Putamen (tissue), 1 donor: ENCODE measurements around the gene CCR5AS.
"Not testable (repeated sequence)": the region's sequence is repeated elsewhere in the genome, so short reads cannot be mapped to it uniquely, and the experiment has no call there.

Experiments
- DNase-seq: peaks from one replicate; pipeline ENCODE4 v3.0.0-alpha.2; 2016; ENCODE audit warnings: low spot score

Gene CCR5AS

DNA sequence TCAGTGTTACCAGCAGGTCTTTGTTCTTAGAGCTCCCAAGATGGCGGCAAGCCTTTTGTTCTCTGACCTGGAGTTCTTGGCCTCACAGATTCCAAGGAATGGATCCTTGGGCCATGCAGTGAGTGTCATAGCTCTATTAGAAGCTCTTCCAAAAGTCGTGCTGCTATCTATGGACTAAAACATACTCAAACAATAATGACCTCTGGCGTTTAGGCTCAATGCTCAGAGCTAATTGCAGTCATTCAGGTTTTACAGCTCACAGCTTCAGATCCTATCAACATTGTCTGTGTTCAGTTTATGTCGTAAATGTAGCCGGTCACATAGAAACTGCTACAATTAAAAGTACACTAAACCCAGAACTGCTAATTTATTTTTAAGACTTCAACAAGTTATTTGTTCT lies 22.4 kb upstream of the CCR5AS start:
- DNase-seq: no peak

DNA sequence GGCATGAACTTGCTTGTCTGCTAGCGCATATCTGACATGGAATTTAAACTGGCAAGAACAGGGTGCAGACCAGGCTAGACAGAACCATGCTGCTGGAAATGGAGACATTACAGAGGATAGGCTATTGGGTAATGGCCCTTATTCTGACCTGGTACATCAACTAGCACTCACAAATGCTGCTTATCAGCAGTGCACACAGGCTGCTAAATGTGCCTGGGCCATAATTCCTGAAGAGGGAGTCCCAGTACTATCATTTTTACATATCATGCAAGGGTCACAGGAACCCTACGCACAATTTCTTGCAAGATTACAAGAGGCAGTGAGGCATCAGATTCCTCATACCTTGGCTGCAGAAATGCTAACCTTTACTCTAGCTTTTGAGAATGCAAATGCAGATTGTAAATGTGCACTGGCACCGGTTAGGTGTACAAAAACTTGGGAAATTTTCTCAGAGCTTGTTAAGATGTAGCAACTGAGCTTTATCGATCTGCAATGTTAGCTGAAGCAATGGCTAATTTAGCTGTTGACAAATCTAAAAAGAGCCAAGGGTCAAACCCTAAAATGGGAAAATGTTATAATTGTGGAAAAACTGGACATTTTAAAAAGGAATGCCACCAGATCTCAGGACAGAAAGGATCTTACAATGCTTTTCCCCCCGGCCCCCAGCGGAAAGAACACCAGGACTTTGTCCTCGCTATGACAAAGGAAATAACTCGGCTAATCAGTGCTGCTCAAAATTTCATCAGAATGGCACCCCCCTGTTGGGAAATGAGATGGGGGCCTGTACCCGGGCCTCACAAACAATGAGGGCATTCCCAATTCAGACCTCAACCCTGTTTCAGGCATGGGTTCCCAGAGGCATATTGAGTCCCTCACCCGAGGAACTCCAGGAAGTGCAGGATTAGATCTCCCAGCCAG lies 21.3 kb upstream of the CCR5AS start:
- DNase-seq: no peak

DNA sequence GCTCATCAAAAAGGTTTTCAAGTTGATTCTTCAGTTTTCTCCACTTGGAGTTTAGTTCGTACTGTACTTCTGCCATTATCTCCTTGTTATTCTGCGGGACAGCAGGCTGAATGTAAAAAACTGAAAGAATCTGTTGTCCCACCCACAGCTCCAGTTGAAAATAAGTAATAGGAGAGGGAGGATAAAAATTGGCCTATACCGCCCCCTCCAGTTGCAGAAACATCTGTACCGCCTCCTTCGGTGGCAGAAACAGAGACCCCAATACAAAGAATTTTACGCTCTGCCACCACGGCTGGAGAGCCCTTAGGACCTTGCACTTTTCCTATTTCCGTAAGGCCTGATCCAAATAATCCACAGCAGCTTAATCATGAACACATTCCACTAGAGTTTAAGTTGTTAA lies 20.5 kb upstream of the CCR5AS start:
- not testable (repeated sequence) for DNase-seq

DNA sequence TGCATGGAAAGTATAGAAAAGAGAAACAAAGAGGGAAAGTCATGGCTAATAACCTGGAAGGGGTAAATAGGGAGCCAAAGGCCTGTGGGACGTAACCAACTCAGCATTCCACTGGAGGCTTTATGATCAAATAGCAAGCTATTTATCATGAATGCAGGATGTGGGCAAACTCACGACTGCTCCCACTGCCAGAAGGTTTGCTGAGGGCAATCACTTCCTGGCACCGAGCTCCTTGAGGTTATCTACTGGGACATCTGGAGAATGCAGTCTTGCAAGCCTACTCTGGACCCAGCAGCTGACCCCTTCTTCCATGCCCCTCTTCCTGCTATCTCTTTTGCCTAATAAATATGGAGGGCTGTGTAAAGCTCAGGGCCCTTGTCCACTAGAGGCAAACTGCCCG lies 19.6 kb upstream of the CCR5AS start:
- not testable (repeated sequence) for DNase-seq

DNA sequence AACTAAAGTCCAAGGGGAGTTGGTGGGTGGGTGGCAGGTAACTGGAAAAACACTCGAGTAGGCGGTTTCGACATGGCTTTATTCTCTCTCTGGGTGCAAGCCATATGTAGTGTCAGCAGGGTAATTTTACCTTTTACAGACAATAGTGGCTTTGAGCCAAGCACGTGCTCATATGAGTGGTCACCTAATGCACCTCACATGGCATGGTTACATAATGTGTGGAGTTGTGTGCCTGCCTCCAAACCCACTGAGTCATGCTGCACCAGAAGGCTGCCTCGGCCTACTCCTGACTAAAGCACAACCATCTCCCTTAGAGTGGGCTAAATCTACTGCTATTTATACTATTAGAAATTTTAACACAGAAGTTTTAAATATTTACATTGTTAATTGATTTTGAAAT lies 16.7 kb upstream of the CCR5AS start:
- no peak for DNase-seq

DNA sequence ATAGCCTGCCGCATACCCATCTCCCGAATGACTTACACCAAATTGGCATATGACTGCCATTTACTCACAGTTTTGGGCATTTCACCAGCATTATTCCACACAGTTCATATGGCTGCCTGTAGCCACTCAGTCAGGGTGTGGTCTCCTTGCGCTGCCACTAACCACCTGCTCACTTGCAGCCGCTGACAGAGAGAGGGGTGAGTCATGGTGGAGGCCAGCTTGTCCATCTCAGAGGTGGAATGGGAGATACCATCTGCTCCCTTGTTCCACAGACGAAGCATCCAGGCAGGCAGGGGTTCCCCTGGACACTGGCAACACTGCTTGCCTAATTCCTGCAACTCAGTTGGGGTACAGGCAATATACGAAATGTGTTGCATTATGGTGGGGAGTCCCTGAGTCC lies 15.8 kb upstream of the CCR5AS start:
- DNase-seq: no peak

DNA sequence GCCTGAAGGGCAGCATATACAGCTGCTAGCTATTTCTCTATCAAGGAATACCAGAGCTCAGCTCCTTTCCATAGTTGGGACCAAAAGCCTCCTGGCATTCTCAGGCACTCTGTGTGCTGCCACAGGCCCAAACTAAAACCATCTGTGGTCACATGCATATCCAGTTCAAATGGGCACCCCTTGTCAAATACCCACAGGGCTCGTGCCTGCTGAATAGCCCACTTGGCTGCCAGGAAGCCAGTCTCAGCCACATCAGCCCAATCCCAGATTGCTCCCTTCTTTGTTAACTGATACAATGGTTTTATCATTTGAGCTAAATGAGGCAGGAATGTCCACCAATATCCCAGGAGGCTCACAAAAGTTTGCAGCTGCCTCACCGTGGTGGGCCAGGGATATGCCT lies 14.1 kb upstream of the CCR5AS start:
- no peak for DNase-seq

DNA sequence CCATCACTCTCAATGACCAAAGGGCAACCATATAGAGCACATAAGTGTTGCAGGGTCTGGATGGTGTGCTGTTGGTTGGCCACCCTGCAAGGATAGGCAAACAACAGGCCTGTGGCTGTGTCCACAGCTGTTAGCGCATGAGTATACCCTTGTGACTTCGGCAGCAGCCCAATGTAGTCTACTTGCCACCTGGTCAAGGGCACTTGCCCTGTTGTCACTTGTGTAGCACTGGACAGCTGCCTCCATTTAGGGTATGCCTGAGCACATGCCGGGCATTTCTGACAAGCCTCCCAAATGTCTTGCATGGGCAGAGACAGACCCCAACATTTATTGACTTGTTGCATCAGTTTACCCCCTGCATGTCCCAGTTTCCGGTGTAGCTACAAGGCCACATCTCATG lies 12.9 kb upstream of the CCR5AS start:
- DNase-seq: no peak

DNA sequence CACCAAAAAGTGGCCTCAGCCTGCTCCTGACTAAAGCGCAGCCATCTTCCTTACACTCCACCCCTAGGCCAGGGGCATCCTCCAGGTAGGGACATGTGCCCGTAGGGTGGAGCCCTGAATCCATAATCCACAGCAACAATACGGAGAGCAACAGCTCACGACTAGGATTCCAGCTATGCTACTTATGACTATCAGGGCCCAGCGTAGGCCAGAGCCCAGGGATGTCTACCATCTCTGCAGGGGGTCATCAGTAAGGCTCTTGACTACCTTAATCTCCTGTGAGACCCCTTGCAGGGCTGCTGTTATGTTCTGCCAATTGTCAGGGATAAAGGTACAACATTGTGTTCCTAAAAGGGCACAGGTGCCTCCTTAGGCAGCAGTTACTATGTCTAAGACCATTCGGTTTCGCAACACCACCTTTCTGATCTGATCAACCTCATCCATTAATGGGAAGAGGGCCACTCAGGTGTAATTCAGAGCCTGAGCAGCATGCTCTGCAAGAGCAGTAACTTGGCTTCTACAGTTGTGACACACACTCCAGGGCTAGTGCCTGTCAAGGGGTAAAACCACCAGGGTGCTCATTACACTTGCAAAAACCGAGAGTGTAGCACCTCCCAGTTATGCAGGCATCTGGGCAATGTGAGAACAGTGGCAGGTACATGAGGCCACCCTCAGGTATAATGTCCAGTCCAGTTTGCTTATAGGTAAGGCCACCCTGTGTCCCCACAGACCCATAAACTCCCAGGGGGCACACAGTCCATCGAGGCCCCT lies 11.2 kb upstream of the CCR5AS start:
- DNase-seq: no peak

DNA sequence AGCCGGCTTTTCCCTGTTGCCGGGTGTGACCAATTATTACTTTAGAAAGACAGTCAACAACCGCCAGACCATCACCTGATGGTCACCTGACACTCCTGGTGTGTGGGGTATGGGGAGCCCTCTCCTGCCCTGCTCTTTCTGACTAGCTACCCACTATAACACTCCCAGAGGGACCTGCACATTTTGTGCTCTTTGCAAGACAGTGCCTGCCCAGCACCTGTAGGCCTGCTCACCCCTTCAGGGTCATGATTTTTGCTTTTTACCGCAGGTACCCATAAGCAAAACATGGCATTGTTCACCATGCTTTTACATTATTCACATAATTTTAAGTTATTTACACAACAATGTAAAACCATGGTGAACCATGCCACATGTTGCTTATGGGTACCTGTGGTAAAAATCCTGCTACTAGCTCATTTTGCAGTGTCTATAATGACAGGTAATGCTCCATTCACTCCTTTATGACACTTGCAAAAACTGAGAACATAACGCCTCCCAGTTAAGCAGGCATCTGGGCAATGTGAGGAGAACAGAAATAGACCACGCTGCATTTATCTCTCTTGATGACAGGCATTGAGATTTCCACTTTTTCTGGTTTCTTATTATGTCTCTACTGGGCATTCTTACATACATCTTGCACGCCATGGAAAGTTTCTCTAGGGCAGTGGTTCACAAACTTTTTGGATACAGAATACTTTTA lies 10.1 kb upstream of the CCR5AS start:
- no peak for DNase-seq

DNA sequence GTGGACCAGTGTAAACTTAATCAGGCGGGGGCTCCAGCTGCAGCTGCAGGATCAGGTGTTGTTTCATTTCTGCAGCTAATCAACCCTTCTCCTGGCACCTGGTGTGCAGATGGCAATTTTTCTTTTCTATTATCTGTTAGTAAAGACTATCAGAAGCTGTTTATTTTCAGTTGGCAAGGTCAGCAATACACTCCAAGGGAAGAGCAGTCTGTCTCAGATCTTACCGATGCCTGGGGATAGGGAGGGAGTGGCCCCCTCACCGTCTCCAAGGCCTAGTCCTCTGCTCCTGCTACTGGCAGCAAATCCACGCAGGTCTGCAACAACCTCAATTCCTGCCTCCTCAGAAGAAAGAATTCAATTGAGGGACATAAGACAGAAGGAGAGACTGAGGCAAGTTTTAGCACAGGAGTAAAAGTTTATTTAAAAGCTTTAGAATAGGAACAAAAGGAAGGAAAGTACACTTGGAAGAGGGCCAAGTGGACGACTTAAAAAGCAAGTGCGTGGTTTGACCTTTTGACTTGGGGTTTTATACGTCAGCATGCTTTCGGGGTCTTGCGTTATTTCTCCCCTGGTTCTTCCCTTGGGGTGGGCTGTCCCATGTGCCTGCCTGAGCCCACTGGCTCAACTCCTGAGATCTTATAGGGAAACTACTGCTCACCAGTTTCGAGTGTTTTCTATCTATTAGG lies 9.4 kb upstream of the CCR5AS start:
- DNase-seq: no peak

DNA sequence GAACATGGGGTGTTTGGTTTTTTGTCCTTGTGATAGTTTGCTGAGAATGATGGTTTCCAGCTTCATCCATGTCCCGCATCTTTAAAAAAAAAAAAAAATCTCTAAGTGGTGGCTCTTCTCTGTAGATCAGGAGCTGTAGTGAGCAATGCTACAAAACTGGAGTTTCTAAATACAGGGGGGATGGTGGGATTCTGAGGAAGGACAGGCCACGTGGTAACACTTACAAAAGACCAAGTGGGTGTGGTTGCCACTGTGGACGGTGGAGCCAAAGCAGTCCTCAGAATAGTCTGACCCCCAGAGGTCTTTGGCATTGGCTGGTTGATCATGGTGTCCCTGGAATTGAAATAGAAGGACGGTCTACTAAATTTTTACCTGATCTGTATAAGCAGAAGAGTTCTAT lies 7.9 kb upstream of the CCR5AS start:
- no peak for DNase-seq

DNA sequence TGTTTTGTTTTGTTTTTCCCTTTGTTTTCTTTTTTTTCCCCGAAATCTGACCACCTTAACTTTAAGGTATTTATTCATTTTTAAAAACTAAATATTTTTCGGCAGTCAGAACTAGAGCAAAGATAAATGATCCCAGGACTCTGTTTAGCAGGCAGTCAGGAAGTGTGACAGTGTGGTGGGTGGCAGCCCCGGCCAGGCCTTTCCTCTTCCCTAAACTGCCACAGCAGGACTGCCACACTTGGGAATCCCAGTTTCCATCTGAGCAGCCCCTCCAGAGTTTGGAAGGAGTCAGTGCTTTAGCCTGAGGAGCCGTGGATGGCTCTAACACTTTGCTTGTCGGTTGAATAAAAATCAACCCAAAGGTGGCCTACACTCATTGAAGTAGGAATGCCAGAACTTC lies 7.1 kb upstream of the CCR5AS start:
- no peak for DNase-seq

DNA sequence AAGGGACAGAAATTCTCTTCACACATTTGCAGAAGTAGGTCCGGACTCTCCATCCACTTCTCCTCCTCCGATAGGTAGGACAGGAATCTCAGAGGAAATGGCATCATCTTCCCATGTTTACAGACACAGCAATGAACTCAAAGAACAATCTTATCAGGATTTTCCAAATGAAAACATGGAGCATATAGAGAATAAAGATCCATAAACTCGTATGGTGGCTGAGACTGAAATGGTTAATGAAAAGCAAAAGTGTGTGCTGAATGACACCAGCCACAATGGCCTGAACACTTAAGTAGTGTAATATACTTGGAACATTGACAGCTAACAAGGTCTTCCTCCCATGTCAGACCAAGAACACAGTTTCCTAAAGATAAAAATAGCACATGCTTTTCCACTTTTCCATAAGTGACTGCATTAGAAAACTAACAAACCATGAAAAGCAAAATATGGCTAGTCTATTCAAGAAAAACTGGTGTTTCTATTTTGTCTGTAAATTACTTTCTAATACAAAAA lies 6.0 kb upstream of the CCR5AS start:
- no peak for DNase-seq

DNA sequence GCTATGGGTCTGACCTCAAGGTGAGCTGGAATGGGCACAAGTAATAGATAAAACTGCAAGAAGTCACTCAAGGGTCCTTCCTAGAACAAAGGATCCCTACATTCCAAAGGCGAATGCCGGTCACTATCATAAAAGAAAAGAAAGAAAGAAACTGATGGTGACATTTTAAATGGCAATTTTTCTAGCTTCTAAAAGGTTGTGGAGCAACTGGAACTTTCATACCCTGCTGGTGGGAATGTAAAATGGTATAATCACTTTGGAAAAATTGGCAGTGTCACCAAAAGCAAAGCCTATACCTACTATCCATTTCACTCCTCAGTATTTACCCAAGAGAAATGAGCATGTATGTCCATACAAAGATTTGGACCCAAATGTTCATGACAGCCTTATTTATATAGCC lies 4.4 kb upstream of the CCR5AS start:
- DNase-seq: no peak

DNA sequence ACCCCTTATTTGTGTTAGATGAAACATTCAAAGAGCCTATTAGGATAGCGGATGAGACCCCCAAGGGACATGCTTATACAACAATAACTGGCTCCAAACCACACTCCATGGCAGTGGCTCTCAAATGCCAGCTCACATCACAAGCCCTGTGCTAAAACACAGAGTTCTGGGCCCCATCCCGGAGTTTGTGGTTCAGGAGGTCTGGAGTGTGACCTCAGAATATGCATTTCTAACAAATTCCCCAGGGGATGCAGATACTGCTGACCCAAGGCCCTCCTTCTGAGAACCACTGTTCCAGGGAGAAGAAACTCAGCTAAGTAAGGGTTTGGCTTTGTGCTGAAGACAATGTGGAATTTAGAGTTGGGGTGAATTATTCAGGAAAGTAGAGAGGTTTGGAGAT lies 3.8 kb upstream of the CCR5AS start:
- no peak for DNase-seq

DNA sequence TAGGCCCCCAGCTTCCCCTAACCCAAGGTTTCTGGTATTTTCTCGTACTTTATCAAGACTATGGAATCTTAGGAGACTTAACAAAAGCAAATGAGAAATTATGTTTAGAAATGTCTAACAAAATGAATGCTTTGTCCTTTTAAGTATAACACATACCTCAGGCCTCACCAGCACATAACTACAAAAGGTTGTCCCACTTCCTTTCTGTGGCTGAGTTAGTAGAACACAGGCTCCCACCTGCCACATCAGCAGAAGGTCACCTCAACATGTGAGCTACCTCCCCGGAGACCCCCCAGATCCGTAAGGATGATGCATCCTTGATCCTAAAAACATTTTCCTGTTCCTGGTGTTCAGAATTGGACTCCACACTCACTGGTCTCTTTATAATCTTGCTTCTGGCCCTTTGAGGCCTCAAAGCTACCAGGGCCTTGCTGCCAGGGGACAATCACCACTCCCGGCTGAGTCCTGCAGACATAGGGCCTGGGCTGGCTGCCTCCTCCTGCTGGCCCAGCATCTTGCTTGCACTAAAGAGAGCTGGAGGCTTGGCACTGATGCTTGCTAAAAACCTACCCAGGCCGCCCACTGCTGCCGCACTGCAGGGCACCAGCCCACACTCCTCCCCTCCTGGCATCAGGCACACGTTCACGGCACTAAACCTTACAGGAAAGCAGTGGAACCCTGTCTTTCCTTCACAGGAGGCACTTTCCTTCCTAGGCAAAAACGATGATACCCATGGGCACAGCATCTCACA lies 3.0 kb upstream of the CCR5AS start:
- DNase-seq: peak; percentile 61

DNA sequence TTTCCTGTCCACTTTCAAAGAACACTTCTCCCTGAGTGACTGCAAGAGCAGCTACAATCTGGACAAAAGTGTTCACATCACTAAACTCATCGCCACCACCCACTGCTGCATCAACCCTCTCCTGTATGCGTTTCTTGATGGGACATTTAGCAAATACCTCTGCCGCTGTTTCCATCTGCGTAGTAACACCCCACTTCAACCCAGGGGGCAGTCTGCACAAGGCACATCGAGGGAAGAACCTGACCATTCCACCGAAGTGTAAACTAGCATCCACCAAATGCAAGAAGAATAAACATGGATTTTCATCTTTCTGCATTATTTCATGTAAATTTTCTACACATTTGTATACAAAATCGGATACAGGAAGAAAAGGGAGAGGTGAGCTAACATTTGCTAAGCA lies 2.0 kb upstream of the CCR5AS start:
- no peak for DNase-seq

DNA sequence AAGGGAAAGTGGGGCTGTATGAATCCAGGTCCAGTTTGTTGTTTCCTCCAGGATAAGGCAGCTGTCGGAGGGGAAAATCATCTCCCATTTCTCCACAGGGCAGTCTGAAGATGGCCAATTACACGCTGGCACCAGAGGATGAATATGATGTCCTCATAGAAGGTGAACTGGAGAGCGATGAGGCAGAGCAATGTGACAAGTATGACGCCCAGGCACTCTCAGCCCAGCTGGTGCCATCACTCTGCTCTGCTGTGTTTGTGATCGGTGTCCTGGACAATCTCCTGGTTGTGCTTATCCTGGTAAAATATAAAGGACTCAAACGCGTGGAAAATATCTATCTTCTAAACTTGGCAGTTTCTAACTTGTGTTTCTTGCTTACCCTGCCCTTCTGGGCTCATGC lies 1.1 kb upstream of the CCR5AS start:
- no peak for DNase-seq

DNA sequence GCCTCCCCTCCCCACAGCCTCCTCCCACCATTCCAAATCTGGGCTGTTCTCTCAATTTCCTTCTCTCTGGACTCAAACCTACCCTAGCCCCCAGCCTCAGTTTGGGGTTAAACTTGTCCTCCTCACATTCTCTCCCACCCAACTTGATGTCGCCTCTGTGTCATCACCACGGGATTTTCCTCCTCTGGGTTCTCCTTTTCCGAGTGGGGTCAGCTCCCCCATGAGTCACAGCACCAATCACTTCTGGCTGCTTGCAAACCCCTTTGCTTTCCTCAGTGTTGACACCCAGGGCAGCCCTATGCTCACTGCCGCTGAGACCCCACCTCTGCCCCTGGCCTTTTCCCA lies 451 bp downstream of the CCR5AS start:
- no peak for DNase-seq

DNA sequence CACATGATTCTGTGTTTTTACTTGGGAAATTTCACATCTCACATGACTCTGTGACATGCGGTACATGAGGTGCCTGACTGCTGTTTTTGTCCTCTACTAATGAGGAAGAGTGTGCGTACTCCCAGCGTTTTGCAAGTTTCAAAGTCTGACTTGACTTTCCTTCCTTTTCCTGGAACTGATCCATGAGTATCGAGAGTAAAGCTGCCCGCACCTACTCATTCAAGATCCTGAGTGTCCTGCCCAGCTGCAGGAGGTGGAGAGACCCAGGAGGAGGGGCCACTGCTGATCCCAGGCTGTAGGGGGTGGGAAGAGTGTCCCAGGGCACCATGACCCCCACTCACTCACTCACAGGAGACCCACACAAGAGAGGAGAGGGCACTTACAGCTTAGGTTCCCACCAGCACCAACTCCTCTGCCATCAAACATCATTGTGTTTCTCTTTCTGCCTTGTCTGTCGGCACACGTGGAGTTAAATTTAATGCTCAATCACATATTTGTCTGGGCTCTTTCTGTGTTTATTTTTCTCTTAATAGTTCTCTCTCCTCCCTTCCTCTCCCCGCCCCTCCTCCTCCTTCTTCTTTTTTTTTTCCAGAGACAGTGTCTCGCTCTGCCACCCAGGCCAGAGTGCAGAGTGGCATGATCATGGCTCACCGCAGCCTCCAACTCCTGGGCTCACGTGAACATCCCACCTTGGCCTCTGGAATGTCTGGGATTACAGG lies 1.4 kb downstream of the CCR5AS start:
- no peak for DNase-seq
